Endothelial cell of umbilical vein (primary cell): ENCODE measurements around the gene PHACTR2. TPM values are rescaled to one million over a fixed set of nuclear protein-coding genes. Genes with fewer than 3 reads are reported as not detected.

ENCODE experiments used
- BruUV-seq: library from RNA; stranded (reverse); fragments of 400-500 nt; replicated peaks from 2 replicates; lab custom pipeline; 2021; lab: Mats Ljungman, UMichigan
- CTCF ChIA-PET: fragments of 300-600, 350-600 bp; sonication (Branson Sonifier 250); formaldehyde crosslinking; loops from one replicate; lab custom pipeline; 2021; ENCODE audit warnings: antibody characterized with exemption, inconsistent platforms; lab: Charles Lee
- POLR2A ChIA-PET: fragments of 300-600, 350-600 bp; sonication (Branson Sonifier 250); formaldehyde crosslinking; loops from one replicate; lab custom pipeline; 2021; ENCODE audit warnings: antibody characterized with exemption, inconsistent platforms; lab: Charles Lee
- DNase-seq: peaks from one replicate; pipeline ENCODE4 v3.0.0-alpha.2; 2011; ENCODE audit warnings: low read depth, low spot score
- FAIRE-seq: peaks from 2 replicates; lab custom pipeline; 2011; peaks lifted over from hg19 to GRCh38; lab: Jason Lieb, UNC
- H2AFZ ChIP-seq: 2 replicates; pipeline ENCODE4 v1.6.0; 2012; ENCODE audit warnings: low read depth, low read length, control low read depth, inconsistent platforms
- H3K27ac ChIP-seq: 2 replicates; pipeline ENCODE4 v1.5.1; 2011; ENCODE audit warnings: low read depth, mild to moderate bottlenecking, control low read depth, low read length, moderate library complexity; ENCODE audit not compliant: insufficient read depth
- H3K27me3 ChIP-seq, 2 experiments: 2 replicates each; pipeline versions ENCODE4 v1.6.0 to v1.6.1; 2011; ENCODE audit warnings: low read length in 2 of 2, mixed read lengths in 1 of 2; ENCODE audit not compliant: control insufficient read depth in 2 of 2, insufficient read depth in 2 of 2
- H3K36me3 ChIP-seq, 2 experiments: 2 replicates in 1 of 2; 3 replicates in 1 of 2; pipeline ENCODE4 v1.5.1; 2011; ENCODE audit warnings: low read length in 2 of 2, mild to moderate bottlenecking in 1 of 2, moderate library complexity in 1 of 2; ENCODE audit not compliant: control insufficient read depth in 2 of 2, insufficient read depth in 2 of 2; ENCODE audit errors: extremely low read depth in 1 of 2
- H3K4me1 ChIP-seq: 3 replicates; pipeline ENCODE4 v1.5.1; 2011; ENCODE audit warnings: mild to moderate bottlenecking, low read length; ENCODE audit not compliant: control insufficient read depth, insufficient read depth; ENCODE audit errors: extremely low read depth
- H3K4me2 ChIP-seq: 2 replicates; pipeline ENCODE4 v1.6.1; 2011; ENCODE audit warnings: low read length, control low read depth, mixed read lengths; ENCODE audit not compliant: insufficient read depth
- H3K4me3 ChIP-seq, 3 experiments: fragments of 200-600 bp in 1 of 3; sonication (generic), shearing (Covaris generic) in 1 of 3; replicated peaks in 1 of 3; 2 replicates each; pipeline ENCODE4 v1.5.1; 2011 to 2016; ENCODE audit warnings: control low read depth in 3 of 3, low read length in 3 of 3, mild to moderate bottlenecking in 2 of 3, inconsistent platforms in 1 of 3, low read depth in 1 of 3, moderate library complexity in 1 of 3; ENCODE audit not compliant: insufficient read depth in 1 of 3
- H3K79me2 ChIP-seq: 2 replicates; pipeline ENCODE4 v1.6.0; 2012; ENCODE audit warnings: low read length, inconsistent platforms; ENCODE audit not compliant: control insufficient read depth, insufficient read depth
- H3K9ac ChIP-seq: replicated peaks from 2 replicates; pipeline ENCODE3; 2011; ENCODE audit warnings: low read length, control low read depth; ENCODE audit not compliant: insufficient read depth; ENCODE audit errors: extremely low read depth
- H3K9me1 ChIP-seq: replicated peaks from 3 replicates; pipeline ENCODE4 v1.6.0; 2011; ENCODE audit warnings: mild to moderate bottlenecking, low read length; ENCODE audit not compliant: control insufficient read depth, insufficient read depth; ENCODE audit errors: extremely low read depth
- H3K9me3 ChIP-seq: replicated peaks from 2 replicates; pipeline ENCODE4 v1.5.1; 2012; ENCODE audit warnings: low read length, inconsistent platforms; ENCODE audit not compliant: control insufficient read depth, insufficient read depth
- H4K20me1 ChIP-seq: replicated peaks from 2 replicates; pipeline ENCODE3; 2011; ENCODE audit warnings: mild to moderate bottlenecking, low read length; ENCODE audit not compliant: control insufficient read depth, insufficient read depth; ENCODE audit errors: extremely low read depth
- CTCF ChIP-seq, 2 donors: IDR thresholded peaks; 1 replicate in 1 of 2; 2 replicates in 1 of 2; pipeline ENCODE4 v1.5.1; 2011; ENCODE audit warnings: low read length in 2 of 2, mild to moderate bottlenecking in 2 of 2, moderate library complexity in 2 of 2, control low read depth in 1 of 2, inconsistent platforms in 1 of 2, low read depth in 1 of 2; ENCODE audit not compliant: insufficient read depth in 1 of 2; ENCODE audit errors: extremely low read depth in 1 of 2
- EZH2 ChIP-seq: IDR thresholded peaks from 2 replicates; pipeline ENCODE4 v1.6.1; 2012; ENCODE audit warnings: borderline replicate concordance, low read depth, mild to moderate bottlenecking, moderate library complexity, low read length, inconsistent platforms; ENCODE audit not compliant: severe bottlenecking
- FOS ChIP-seq: IDR thresholded peaks from 2 replicates; pipeline ENCODE4 v1.6.1; 2011; ENCODE audit warnings: mild to moderate bottlenecking, low read length, moderate library complexity, borderline replicate concordance; ENCODE audit not compliant: insufficient read depth
- GATA2 ChIP-seq: IDR thresholded peaks from 2 replicates; pipeline ENCODE4 v1.7.0; 2011; ENCODE audit warnings: low read depth, mild to moderate bottlenecking, moderate library complexity, mixed read lengths, low read length; ENCODE audit not compliant: insufficient read length, insufficient read depth
- JUN ChIP-seq: IDR thresholded peaks from 2 replicates; pipeline ENCODE4 v1.6.1; 2011; ENCODE audit warnings: borderline replicate concordance, low read depth; ENCODE audit not compliant: insufficient read length, insufficient read depth
- MAX ChIP-seq: IDR thresholded peaks from 2 replicates; pipeline ENCODE4 v1.6.1; 2011; ENCODE audit not compliant: insufficient read depth, insufficient read length
- MYC ChIP-seq: IDR thresholded peaks from one replicate; pipeline ENCODE4 v1.6.1; 2011; ENCODE audit warnings: mild to moderate bottlenecking, low read depth, low read length
- POLR2A ChIP-seq: IDR thresholded peaks from 2 replicates; pipeline ENCODE4 v1.6.1; 2012; ENCODE audit warnings: low read depth, mild to moderate bottlenecking, control low read depth, low read length
- POLR2AphosphoS5 ChIP-seq: IDR thresholded peaks from 2 replicates; pipeline ENCODE4 v1.6.1; 2012; ENCODE audit warnings: low read depth, mild to moderate bottlenecking, control low read depth, low read length, moderate library complexity; ENCODE audit not compliant: insufficient read depth
- dilution Hi-C: fragments of 300-500 bp; cut with MboI; formaldehyde crosslinking; loops from one replicate; pipeline ENCODE4 v1.15.0; 2019; ENCODE audit warnings: low sequenced_read_pairs; ENCODE audit not compliant: extremely low pct_ligation_motif_present
- intact Hi-C: fragments of 100-400 bp; cut with micrococcal nuclease; formaldehyde crosslinking; loops from one replicate; pipeline ENCODE4 v1.10.0; 2022
- polyA plus RNA-seq, 4 experiments: library from polyadenylated mRNA; depleted of rRNA in 3 of 4; stranded (reverse) in 3 of 4; unstranded in 1 of 4; fragments of >200 nt; gene quantifications; 2 replicates each; pipeline versions ENCODE4 v1.2.1 to v1.2.3, GENCODE V29; 2011 to 2012; ENCODE audit warnings: missing spikeins in 1 of 4
- total RNA-seq: library from RNA; stranded (reverse); gene quantifications from 2 replicates; pipeline ENCODE4 v1.2.3, GENCODE V29; 2021

The PHACTR2 gene
- total and polyA plus RNA-seq, 2 donors (not counting 3 experiments of a cell fraction or from before 2014, with no cell fraction given): 16.3 to 178 TPM

- dilution Hi-C loops: no loop called here
- DNase-seq (no peak), FAIRE-seq (no peak)
- POLR2A ChIA-PET: no interaction called here
- no peak overlapping the region for H3K4me3 ChIP-seq
- BruUV-seq: no TSS peak
- CTCF ChIA-PET: no interaction called here
- H3K36me3 ChIP-seq: peaks cover 6 to 10% of the 10 kb centered on the region in 2 experiments
- peaks cover 6% of the 10 kb centered on the region for H4K20me1 ChIP-seq
- no peaks in the 10 kb centered on the region for H3K9me1 ChIP-seq
- no peak overlapping the region for H3K27ac ChIP-seq
- TF ChIP-seq MYC: no peak
- TF ChIP-seq CTCF (IDR thresholded peaks at IDR 0.05; ENCODE audit: extremely low read depth in 1 of 2, insufficient read depth in 1 of 2, low read depth in 1 of 2, low read length in 2 of 2): no peak
- H3K9ac ChIP-seq: no peak overlapping the region
- H3K79me2 ChIP-seq: peaks cover 16% of the 10 kb centered on the region
- H3K9me3 ChIP-seq: no peaks in the 10 kb centered on the region
- no peak overlapping the region for H3K4me2 ChIP-seq
- intact Hi-C loops: no loop called here
- no peaks in the 10 kb centered on the region for H3K4me1 ChIP-seq
- H2AFZ ChIP-seq: no peak overlapping the region
- H3K27me3 ChIP-seq: no peaks in the 10 kb centered on the region
Observed at GRCh38 chr6:143718472-143718871, 40.7 kb downstream of the PHACTR2 start.

GRCh38 chr6:143721642-143722041 lies 43.9 kb downstream of the PHACTR2 start:
- H3K4me1 ChIP-seq: no peaks in the 10 kb centered on the region
- no peak overlapping the region for H3K27ac ChIP-seq
- no peak overlapping the region for H3K4me3 ChIP-seq
- dilution Hi-C loops (no loop called here), intact Hi-C loops (no loop called here)
- no peak overlapping the region for H2AFZ ChIP-seq
- no peaks in the 10 kb centered on the region for H3K9me1 ChIP-seq
- CTCF ChIA-PET: interaction anchor here (1.1 to 1.5 kb wide), 2 partner anchors 30 to 146 kb away, joined by 3 to 4 read pairs; no protein-coding TSS in a partner anchor
- DNase-seq (no peak), FAIRE-seq (no peak)
- peaks cover 6% of the 10 kb centered on the region in 2 experiments for H3K36me3 ChIP-seq
- TF ChIP-seq JUN (no peak), EZH2 (no peak), POLR2AphosphoS5 (no peak), FOS (no peak), POLR2A (no peak), MAX (no peak), GATA2 (no peak), CTCF (IDR thresholded peaks at IDR 0.05; ENCODE audit: extremely low read depth in 1 of 2, insufficient read depth in 1 of 2, low read depth in 1 of 2, low read length in 2 of 2) (no peak), MYC (no peak)
- POLR2A ChIA-PET: interaction anchor here (0.6 to 0.7 kb wide), 2 partner anchors 57 to 164 kb away, joined by 3 to 5 read pairs; no protein-coding TSS in a partner anchor
- no TSS peak for BruUV-seq
- H3K27me3 ChIP-seq: no peaks in the 10 kb centered on the region
- peaks cover 4% of the 10 kb centered on the region for H3K79me2 ChIP-seq
- no peak overlapping the region for H3K4me2 ChIP-seq
- H3K9ac ChIP-seq: no peak overlapping the region
- no peaks in the 10 kb centered on the region for H3K9me3 ChIP-seq
- peaks cover 7% of the 10 kb centered on the region for H4K20me1 ChIP-seq
